ENCODE measurements around the gene MFSD8. TPM values are rescaled to one million over a fixed set of nuclear protein-coding genes. Genes with fewer than 3 reads are reported as not detected.

MFSD8 gene
- total and polyA plus RNA-seq, 3 donors from 2014 or later: 13.6 to 27.2 (median 24.3) TPM

DNA sequence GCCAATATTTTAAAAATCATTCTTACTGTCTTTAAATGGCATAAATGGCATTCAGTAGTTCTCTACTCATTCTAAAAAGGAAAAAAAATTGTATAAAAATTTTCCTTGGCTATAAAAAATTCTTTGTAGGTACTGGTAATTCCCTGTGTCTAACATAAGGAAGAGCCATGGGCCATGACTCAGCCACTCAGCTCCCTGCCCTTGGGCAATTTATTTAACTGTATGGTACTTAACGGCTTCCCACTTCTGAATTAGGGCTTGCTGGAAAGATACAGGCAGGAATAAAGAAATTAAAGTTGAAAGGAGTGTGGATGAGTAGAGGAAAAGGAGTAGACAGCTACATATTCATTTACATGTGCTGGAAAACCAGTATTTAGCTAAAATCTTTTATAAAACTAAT lies 30.8 kb upstream of the MFSD8 start:
- no peak for TF ChIP-seq POLR2A (IDR thresholded peaks at IDR 0.05)
- TF ChIP-seq, protein P1, sequence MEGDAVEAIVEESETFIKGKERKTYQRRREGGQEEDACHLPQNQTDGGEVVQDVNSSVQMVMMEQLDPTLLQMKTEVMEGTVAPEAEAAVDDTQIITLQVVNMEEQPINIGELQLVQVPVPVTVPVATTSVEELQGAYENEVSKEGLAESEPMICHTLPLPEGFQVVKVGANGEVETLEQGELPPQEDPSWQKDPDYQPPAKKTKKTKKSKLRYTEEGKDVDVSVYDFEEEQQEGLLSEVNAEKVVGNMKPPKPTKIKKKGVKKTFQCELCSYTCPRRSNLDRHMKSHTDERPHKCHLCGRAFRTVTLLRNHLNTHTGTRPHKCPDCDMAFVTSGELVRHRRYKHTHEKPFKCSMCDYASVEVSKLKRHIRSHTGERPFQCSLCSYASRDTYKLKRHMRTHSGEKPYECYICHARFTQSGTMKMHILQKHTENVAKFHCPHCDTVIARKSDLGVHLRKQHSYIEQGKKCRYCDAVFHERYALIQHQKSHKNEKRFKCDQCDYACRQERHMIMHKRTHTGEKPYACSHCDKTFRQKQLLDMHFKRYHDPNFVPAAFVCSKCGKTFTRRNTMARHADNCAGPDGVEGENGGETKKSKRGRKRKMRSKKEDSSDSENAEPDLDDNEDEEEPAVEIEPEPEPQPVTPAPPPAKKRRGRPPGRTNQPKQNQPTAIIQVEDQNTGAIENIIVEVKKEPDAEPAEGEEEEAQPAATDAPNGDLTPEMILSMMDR (IDR thresholded peaks at IDR 0.05): no peak
- H3K27ac ChIP-seq: no peak overlapping the region
- no peaks in the 10 kb centered on the region for H3K36me3 ChIP-seq (ENCODE audit: low read depth, missing control alignments)
- no peaks in the 10 kb centered on the region for H3K27me3 ChIP-seq
- no peaks in the 10 kb centered on the region for H3K9me3 ChIP-seq
- no peak for DNase-seq
- 94 to 95% methylated on average over 1 of the region's 1 CpG for WGBS, 2 donors
- intact Hi-C loops (cut with DNase I; ENCODE audit: low total_unique reads): no loop called here
- H3K4me1 ChIP-seq: no peaks in the 10 kb centered on the region
- H3K4me3 ChIP-seq: no peak overlapping the region

DNA sequence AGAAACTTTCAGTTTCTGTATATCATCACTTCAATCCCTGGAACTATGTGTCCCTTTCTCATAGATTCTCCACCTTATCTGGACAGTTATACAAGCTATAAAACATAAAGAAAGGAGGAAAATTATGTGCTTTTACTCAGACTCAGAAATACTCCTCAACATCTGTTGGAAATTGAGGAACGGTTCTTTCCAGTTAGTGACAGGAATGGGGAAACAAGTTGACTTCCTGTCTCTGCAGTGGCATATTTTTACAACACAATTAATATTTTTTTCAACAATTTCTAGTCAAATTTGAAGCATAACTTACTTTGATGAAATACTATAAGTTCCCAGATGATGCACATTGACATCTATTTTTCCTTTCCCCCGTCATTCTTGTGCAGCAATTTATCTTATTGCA lies 28.2 kb upstream of the MFSD8 start:
- H3K9me3 ChIP-seq: no peaks in the 10 kb centered on the region
- DNase-seq: no peak
- TF ChIP-seq POLR2A (IDR thresholded peaks at IDR 0.05): no peak
- TF ChIP-seq, protein P1 (IDR thresholded peaks at IDR 0.05): no peak
- no peaks in the 10 kb centered on the region for H3K36me3 ChIP-seq (ENCODE audit: low read depth, missing control alignments)
- no peaks in the 10 kb centered on the region for H3K27me3 ChIP-seq
- 85 to 88% methylated on average over 2 of the region's 2 CpGs for WGBS, 2 donors
- intact Hi-C loops (cut with DNase I; ENCODE audit: low total_unique reads): no loop called here
- no peaks in the 10 kb centered on the region for H3K4me1 ChIP-seq
- H3K4me3 ChIP-seq: no peak overlapping the region
- H3K27ac ChIP-seq: no peak overlapping the region

DNA sequence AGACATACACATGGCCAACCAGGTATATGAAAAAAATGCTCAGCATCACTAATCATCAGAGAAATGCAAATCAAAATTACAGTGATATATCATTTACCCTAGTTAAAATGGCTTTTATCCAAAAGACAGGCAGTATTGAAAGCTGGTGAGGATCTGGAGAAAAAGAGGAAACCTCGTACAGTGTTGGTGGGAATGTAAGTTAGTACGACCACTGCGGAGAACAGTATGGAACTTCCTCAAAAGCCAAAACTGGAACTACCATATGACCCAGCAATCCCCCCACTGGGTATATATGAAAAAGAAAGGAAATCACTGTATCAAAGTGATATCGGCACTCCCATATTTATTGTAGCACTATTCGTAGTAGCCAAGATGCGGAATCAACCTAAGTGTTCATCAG lies 23.7 kb upstream of the MFSD8 start:
- Histone ChIP-seq H3K27me3 (no peaks in the 10 kb centered on the region), H3K27ac (no peak overlapping the region), H3K9me3 (no peaks in the 10 kb centered on the region), H3K36me3 (ENCODE audit: low read depth, missing control alignments) (no peaks in the 10 kb centered on the region), H3K4me1 (no peaks in the 10 kb centered on the region), H3K4me3 (no peak overlapping the region)
- intact Hi-C loops (cut with DNase I; ENCODE audit: low total_unique reads): no loop called here
- no peak for DNase-seq
- no peak for TF ChIP-seq POLR2A (IDR thresholded peaks at IDR 0.05)
- TF ChIP-seq, protein P1 (IDR thresholded peaks at IDR 0.05): no peak
- WGBS, 2 donors: 94 to 97% methylated on average over 6 of the region's 6 CpGs

DNA sequence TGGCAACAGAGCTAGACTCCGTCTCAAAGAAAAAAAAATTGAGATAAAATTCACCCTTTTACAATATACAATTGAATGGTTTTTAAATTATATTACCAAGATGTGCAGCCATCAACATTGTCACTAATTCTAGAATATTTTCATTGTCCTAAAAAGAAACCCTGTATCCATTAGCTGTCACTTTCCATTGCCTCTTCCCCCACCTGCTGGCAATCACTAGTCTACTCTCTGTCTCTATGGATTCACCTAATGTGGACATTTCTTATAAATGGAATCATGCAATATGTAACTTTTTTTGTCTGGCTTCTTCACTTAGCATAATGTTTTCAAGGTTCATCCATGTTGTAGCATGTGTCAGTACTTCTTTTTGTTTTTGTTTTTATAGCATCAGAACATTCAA lies 21.0 kb upstream of the MFSD8 start:
- WGBS, 2 donors: 70 to 81% methylated on average over 1 of the region's 1 CpG
- Histone ChIP-seq H3K4me1 (no peaks in the 10 kb centered on the region), H3K4me3 (no peak overlapping the region), H3K27me3 (no peaks in the 10 kb centered on the region), H3K36me3 (ENCODE audit: low read depth, missing control alignments) (no peaks in the 10 kb centered on the region), H3K9me3 (no peaks in the 10 kb centered on the region), H3K27ac (no peak overlapping the region)
- intact Hi-C loops (cut with DNase I; ENCODE audit: low total_unique reads): no loop called here
- TF ChIP-seq POLR2A (IDR thresholded peaks at IDR 0.05): no peak
- TF ChIP-seq, protein P1 (IDR thresholded peaks at IDR 0.05): no peak
- DNase-seq: no peak

DNA sequence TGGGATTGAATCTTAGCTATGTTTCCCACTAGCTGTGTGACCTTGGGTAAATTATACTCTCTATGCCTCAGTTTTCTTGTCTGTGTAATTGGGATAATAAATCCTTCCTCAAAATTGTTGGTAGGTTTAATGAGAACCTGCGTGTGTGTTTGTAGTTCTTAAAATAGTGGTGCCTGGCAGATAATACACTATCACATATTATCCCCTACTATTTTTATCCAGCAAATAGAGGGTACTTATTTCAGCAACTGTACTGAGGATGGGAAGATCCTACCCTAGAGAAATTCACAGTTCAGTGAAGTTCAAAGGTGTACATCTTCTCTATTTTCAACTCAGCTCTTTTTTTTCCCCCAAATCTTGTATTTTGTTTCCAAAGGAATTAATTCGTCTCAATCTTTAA lies 17.5 kb upstream of the MFSD8 start:
- WGBS, 2 donors: 85 to 91% methylated on average over 2 of the region's 2 CpGs
- Histone ChIP-seq H3K27me3 (no peaks in the 10 kb centered on the region), H3K4me1 (no peaks in the 10 kb centered on the region), H3K36me3 (ENCODE audit: low read depth, missing control alignments) (no peaks in the 10 kb centered on the region), H3K9me3 (no peaks in the 10 kb centered on the region), H3K27ac (no peak overlapping the region), H3K4me3 (no peak overlapping the region)
- intact Hi-C loops (cut with DNase I; ENCODE audit: low total_unique reads): no loop called here
- DNase-seq: no peak
- TF ChIP-seq, protein P1 (IDR thresholded peaks at IDR 0.05): no peak
- no peak for TF ChIP-seq POLR2A (IDR thresholded peaks at IDR 0.05)

Measured in testis (tissue), 3 donors.